ENCODE measurements around the gene GSDMA. TPM values are rescaled to one million over a fixed set of nuclear protein-coding genes. Genes with fewer than 3 reads are reported as not detected.

The GSDMA gene
- total RNA-seq, 4 donors from 2014 or later, result 26.7 to 156 (median 105) TPM

DNA sequence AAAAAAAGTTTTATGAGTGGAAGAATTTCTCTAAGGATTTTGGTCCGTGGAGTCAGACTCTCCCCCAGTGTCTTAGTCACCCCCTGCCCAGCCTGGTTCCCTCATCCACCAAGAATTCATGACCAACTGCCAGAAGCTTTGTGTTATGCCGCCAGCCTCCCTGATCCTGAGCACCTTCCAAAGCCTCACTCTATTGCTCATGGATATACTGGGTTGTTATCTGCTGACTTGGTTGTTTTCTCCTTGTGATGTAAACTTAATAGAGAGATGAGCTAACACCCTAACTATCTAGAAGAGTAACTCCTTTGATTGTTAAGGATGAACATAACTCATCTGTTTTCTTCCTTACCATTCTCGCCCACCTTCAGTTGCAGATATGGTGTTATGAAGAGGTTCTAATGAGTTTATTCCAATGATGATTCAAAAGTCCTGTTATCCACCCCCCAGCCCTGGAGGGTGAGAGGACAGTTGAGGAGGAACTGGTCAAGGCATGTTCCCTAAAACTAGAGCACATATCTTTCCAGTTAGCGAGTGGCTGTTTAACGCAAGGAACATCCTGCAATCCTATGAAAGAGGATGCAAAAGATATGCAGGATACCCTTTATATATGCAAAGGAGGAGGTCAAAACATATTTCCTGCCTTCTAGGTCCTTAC is 16.3 kb downstream of the GSDMA start:
- WGBS, result 64% methylated on average over 5 of the region's 5 CpGs
- Histone ChIP-seq H3K27ac (peak overlapping the region; percentile 96), H3K27me3 (no peaks in the 10 kb centered on the region), H3K9me3 (no peaks in the 10 kb centered on the region), H3K4me1 (peaks cover 38% of the 10 kb centered on the region), H3K36me3 (peaks cover 3% of the 10 kb centered on the region), H3K4me3 (peak overlapping the region; percentile 98)
- TF ChIP-seq EP300 (IDR thresholded peaks at IDR 0.05) (no peak), POLR2AphosphoS5 (IDR thresholded peaks at IDR 0.05) (no peak), POLR2A (IDR thresholded peaks at IDR 0.05) (no peak)
- TF ChIP-seq, protein P1, sequence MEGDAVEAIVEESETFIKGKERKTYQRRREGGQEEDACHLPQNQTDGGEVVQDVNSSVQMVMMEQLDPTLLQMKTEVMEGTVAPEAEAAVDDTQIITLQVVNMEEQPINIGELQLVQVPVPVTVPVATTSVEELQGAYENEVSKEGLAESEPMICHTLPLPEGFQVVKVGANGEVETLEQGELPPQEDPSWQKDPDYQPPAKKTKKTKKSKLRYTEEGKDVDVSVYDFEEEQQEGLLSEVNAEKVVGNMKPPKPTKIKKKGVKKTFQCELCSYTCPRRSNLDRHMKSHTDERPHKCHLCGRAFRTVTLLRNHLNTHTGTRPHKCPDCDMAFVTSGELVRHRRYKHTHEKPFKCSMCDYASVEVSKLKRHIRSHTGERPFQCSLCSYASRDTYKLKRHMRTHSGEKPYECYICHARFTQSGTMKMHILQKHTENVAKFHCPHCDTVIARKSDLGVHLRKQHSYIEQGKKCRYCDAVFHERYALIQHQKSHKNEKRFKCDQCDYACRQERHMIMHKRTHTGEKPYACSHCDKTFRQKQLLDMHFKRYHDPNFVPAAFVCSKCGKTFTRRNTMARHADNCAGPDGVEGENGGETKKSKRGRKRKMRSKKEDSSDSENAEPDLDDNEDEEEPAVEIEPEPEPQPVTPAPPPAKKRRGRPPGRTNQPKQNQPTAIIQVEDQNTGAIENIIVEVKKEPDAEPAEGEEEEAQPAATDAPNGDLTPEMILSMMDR (IDR thresholded peaks at IDR 0.05), result no peak
- no peak for DNase-seq (ENCODE audit: low spot score in 2 of 2)

DNA sequence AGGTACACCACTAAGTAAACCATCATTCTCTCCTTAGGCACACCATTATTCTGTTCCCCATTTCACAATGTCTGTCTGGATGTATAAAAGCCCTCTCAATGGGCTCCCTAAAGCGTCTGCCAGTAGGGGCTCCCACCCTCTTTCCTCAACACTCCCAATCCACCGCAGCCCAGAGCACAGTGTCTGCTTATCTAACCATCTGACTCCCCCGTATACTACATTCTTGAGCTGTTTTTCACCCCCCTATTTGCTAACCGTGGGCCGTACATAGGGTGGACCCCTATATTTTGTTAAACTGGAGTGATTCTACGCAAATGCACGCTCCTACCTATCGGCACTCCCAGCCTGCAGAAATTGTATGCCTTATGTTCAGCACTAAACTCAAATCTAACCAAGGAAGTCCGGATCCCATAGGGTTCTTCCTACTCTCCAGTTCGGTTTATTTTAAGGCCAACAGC is 17.1 kb downstream of the GSDMA start:
- Histone ChIP-seq H3K4me1 (peaks cover 38% of the 10 kb centered on the region), H3K27me3 (no peaks in the 10 kb centered on the region), H3K27ac (peak overlapping the region; percentile 96), H3K4me3 (peak overlapping the region; percentile 98), H3K36me3 (peaks cover 11% of the 10 kb centered on the region), H3K9me3 (no peaks in the 10 kb centered on the region)
- 1% methylated on average over 10 of the region's 10 CpGs for WGBS
- no peak for DNase-seq (ENCODE audit: low spot score in 2 of 2)
- TF ChIP-seq EP300 (IDR thresholded peaks at IDR 0.05) (no peak), POLR2A (IDR thresholded peaks at IDR 0.05) (no peak), POLR2AphosphoS5 (IDR thresholded peaks at IDR 0.05) (no peak)
- TF ChIP-seq, protein P1 (IDR thresholded peaks at IDR 0.05), result no peak

DNA sequence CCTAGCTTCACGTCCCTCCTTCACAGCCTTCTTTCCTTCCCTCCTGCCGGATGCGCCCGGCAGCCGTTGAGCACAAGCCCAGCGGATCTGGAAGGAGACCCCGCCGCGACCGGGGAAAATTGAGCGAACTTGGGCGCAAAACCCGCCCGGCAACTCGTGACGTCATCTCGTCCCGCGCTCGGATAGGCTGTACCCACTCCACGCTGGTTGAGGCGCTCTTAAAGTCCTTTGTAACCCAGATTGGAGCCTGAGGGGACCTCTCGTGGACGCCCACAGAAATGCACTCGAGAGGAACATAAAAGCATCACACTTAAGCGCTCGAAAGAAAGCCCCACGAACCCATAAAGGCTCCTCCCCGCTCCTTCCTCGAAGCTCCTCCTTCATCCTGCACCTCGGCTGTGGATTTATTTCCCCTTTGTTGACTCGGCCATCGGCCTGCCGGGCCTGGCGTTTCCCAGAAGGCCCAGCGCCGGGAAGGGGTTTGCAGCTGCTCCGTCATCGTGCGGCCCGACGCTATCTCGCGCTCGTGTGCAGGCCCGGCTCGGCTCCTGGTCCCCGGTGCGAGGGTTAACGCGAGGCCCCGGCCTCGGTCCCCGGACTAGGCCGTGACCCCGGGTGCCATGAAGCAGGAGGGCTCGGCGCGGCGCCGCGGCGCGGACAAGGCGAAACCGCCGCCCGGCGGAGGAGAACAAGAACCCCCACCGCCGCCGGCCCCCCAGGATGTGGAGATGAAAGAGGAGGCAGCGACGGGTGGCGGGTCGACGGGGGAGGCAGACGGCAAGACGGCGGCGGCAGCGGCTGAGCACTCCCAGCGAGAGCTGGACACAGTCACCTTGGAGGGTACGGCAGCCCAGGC is 17.8 kb downstream of the GSDMA start, which contains the start of gene PSMD3:
TSS of gene PSMD3 (plus strand) at position 457 of the 856 bp plus-strand sequence. CDS start at position 621, 164 bp downstream.
- no peaks in the 10 kb centered on the region for H3K9me3 ChIP-seq
- peak; percentile 99 for DNase-seq (ENCODE audit: low spot score in 2 of 2)
- peak within 1 kb of the TSS; percentile 98 for H3K4me3 ChIP-seq
- WGBS, result 1% methylated on average over 35 of the region's 84 CpGs
- TF ChIP-seq POLR2A (IDR thresholded peaks at IDR 0.05) (peak in 1 of 2 donors; percentile 80), POLR2AphosphoS5 (IDR thresholded peaks at IDR 0.05) (peak; percentile 24 to 98 (median 90)), EP300 (IDR thresholded peaks at IDR 0.05) (no peak)
- TF ChIP-seq, protein P1 (IDR thresholded peaks at IDR 0.05), result peak; percentile 79 to 86
- no peaks in the 10 kb centered on the region for H3K27me3 ChIP-seq
- H3K36me3 ChIP-seq, result peaks cover 18% of the 10 kb centered on the region
- peak within 1 kb of the TSS; percentile 96 for H3K27ac ChIP-seq
- peaks cover 38% of the 10 kb centered on the region for H3K4me1 ChIP-seq

DNA sequence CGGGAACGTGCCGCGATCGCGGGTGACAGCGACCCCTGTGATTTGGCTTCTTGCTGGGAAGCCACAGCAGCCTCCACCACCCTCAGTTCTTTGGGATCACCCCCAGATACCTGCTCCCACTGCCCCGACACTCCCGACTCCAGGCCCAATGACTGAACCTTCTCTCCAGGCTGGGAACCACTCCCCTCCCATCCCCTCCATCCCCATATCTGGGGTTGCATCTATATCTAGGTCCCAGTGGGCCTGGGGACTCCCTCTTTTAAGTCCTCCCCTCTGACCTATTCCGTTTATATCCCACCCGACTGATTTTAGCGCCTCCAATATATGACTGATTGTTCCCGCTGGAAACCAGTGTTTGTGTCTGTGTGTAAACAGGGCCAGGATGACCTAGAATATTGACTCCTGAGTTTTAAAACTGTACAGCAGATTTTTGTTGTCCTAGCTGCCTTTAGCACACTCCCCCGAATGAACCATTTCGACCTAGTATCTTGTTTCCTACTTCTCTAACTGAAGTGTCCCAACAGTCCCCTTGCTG is 18.5 kb downstream of the GSDMA start:
- TF ChIP-seq POLR2AphosphoS5 (IDR thresholded peaks at IDR 0.05), result no peak
- no peak for TF ChIP-seq EP300 (IDR thresholded peaks at IDR 0.05)
- TF ChIP-seq POLR2A (IDR thresholded peaks at IDR 0.05), result no peak
- TF ChIP-seq, protein P1 (IDR thresholded peaks at IDR 0.05), result no peak
- H3K36me3 ChIP-seq, result peaks cover 25% of the 10 kb centered on the region
- no peak for DNase-seq (ENCODE audit: low spot score in 2 of 2)
- peaks cover 38% of the 10 kb centered on the region for H3K4me1 ChIP-seq
- no peaks in the 10 kb centered on the region for H3K9me3 ChIP-seq
- H3K27me3 ChIP-seq, result no peaks in the 10 kb centered on the region
- H3K4me3 ChIP-seq, result peak overlapping the region; percentile 98
- H3K27ac ChIP-seq, result peak overlapping the region; percentile 96
- 1% methylated on average over 10 of the region's 15 CpGs for WGBS

All from suprapubic skin (tissue), 4 donors.